ENCODE measurements around the gene DSTN. TPM values are rescaled to one million over a fixed set of nuclear protein-coding genes. Genes with fewer than 3 reads are reported as not detected.

The DSTN gene
- total and polyA plus RNA-seq, 5 donors: 720 to 929 (median 762) TPM

- DNase-seq (no peak), ATAC-seq (no peak)
- H3K9me3 ChIP-seq (ENCODE audit: control insufficient read depth, low read length): no peaks in the 10 kb centered on the region
- no peak overlapping the region for H3K27ac ChIP-seq (ENCODE audit: low read length)
- H3K27me3 ChIP-seq (ENCODE audit: control insufficient read depth, insufficient read depth): no peaks in the 10 kb centered on the region
- no peak overlapping the region for H3K4me3 ChIP-seq (ENCODE audit: low read length)
- H3K4me1 ChIP-seq (ENCODE audit: control insufficient read depth, insufficient read depth, low read length): peaks cover 5% of the 10 kb centered on the region
- intact Hi-C loops (cut with DNase I): no loop called here
- WGBS: 70% methylated on average over 4 of the region's 4 CpGs
Observed at GRCh38 chr20:17601957-17602356, 32.1 kb downstream of the DSTN start.

GRCh38 chr20:17602493-17602892, 32.6 kb downstream of the DSTN start:
- Histone ChIP-seq H3K27ac (ENCODE audit: low read length) (no peak overlapping the region), H3K9me3 (ENCODE audit: control insufficient read depth, low read length) (no peaks in the 10 kb centered on the region), H3K27me3 (ENCODE audit: control insufficient read depth, insufficient read depth) (no peaks in the 10 kb centered on the region), H3K4me1 (ENCODE audit: control insufficient read depth, insufficient read depth, low read length) (peaks cover 5% of the 10 kb centered on the region), H3K4me3 (ENCODE audit: low read length) (no peak overlapping the region)
- DNase-seq (no peak), ATAC-seq (no peak)
- WGBS: 98% methylated on average over 4 of the region's 4 CpGs
- intact Hi-C loops (cut with DNase I): no loop called here

- 73% methylated on average over 5 of the region's 5 CpGs for WGBS
- Histone ChIP-seq H3K27me3 (ENCODE audit: control insufficient read depth, insufficient read depth) (no peaks in the 10 kb centered on the region), H3K4me3 (ENCODE audit: low read length) (no peak overlapping the region), H3K4me1 (ENCODE audit: control insufficient read depth, insufficient read depth, low read length) (no peaks in the 10 kb centered on the region), H3K9me3 (ENCODE audit: control insufficient read depth, low read length) (no peaks in the 10 kb centered on the region), H3K27ac (ENCODE audit: low read length) (no peak overlapping the region)
- intact Hi-C loops (cut with DNase I): no loop called here
- ATAC-seq: no peak
- DNase-seq: no peak
Observed at GRCh38 chr20:17605131-17605660, 35.3 kb downstream of the DSTN start.

GRCh38 chr20:17606001-17606400, 36.1 kb downstream of the DSTN start:
- H3K4me1 ChIP-seq (ENCODE audit: control insufficient read depth, insufficient read depth, low read length): no peaks in the 10 kb centered on the region
- no peak overlapping the region for H3K27ac ChIP-seq (ENCODE audit: low read length)
- no peaks in the 10 kb centered on the region for H3K27me3 ChIP-seq (ENCODE audit: control insufficient read depth, insufficient read depth)
- no peaks in the 10 kb centered on the region for H3K9me3 ChIP-seq (ENCODE audit: control insufficient read depth, low read length)
- no peak for ATAC-seq
- DNase-seq: no peak
- intact Hi-C loops (cut with DNase I): no loop called here
- no peak overlapping the region for H3K4me3 ChIP-seq (ENCODE audit: low read length)
- 76% methylated on average over 2 of the region's 2 CpGs for WGBS

- ATAC-seq: no peak
- H3K27me3 ChIP-seq (ENCODE audit: control insufficient read depth, insufficient read depth): no peaks in the 10 kb centered on the region
- 78% methylated on average over 3 of the region's 3 CpGs for WGBS
- no peaks in the 10 kb centered on the region for H3K9me3 ChIP-seq (ENCODE audit: control insufficient read depth, low read length)
- H3K4me1 ChIP-seq (ENCODE audit: control insufficient read depth, insufficient read depth, low read length): peaks cover 2% of the 10 kb centered on the region
- H3K4me3 ChIP-seq (ENCODE audit: low read length): no peak overlapping the region
- no peak overlapping the region for H3K27ac ChIP-seq (ENCODE audit: low read length)
- intact Hi-C loops (cut with DNase I): no loop called here
- DNase-seq: no peak
Observed at GRCh38 chr20:17608701-17609497, 39.0 kb downstream of the DSTN start.

GRCh38 chr20:17609811-17610377, 40.0 kb downstream of the DSTN start:
- no peaks in the 10 kb centered on the region for H3K9me3 ChIP-seq (ENCODE audit: control insufficient read depth, low read length)
- H3K4me3 ChIP-seq (ENCODE audit: low read length): no peak overlapping the region
- DNase-seq (no peak), ATAC-seq (no peak)
- H3K27me3 ChIP-seq (ENCODE audit: control insufficient read depth, insufficient read depth): no peaks in the 10 kb centered on the region
- WGBS: 76% methylated on average over 8 of the region's 8 CpGs
- intact Hi-C loops (cut with DNase I): loop anchor here in 1 of 4 donors (5.0 kb wide), 1 partner anchor 73 kb away; no protein-coding TSS in a partner anchor
- peaks cover 6% of the 10 kb centered on the region for H3K4me1 ChIP-seq (ENCODE audit: control insufficient read depth, insufficient read depth, low read length)
- no peak overlapping the region for H3K27ac ChIP-seq (ENCODE audit: low read length)

- peak; percentile 0 to 2 for ATAC-seq
- 51% methylated on average over 19 of the region's 19 CpGs for WGBS
- intact Hi-C loops (cut with DNase I): loop anchor here in 1 of 4 donors (5.0 kb wide), 1 partner anchor 73 kb away; no protein-coding TSS in a partner anchor
- Histone ChIP-seq H3K27me3 (ENCODE audit: control insufficient read depth, insufficient read depth) (no peaks in the 10 kb centered on the region), H3K27ac (ENCODE audit: low read length) (no peak overlapping the region), H3K9me3 (ENCODE audit: control insufficient read depth, low read length) (no peaks in the 10 kb centered on the region), H3K4me3 (ENCODE audit: low read length) (no peak overlapping the region), H3K4me1 (ENCODE audit: control insufficient read depth, insufficient read depth, low read length) (peaks cover 8% of the 10 kb centered on the region)
- peak in 2 of 3 donors; percentile 34 to 63 for DNase-seq
Observed at GRCh38 chr20:17610566-17611289, 40.9 kb downstream of the DSTN start.

- intact Hi-C loops (cut with DNase I): loop anchor here in 1 of 4 donors (5.0 kb wide), 1 partner anchor 74 kb away; no protein-coding TSS in a partner anchor
- WGBS: 53% methylated on average over 6 of the region's 6 CpGs
- ATAC-seq: peak; percentile 5 to 19
Observed at GRCh38 chr20:17611290-17611539, 41.3 kb downstream of the DSTN start.

GRCh38 chr20:17611540-17612286, 41.8 kb downstream of the DSTN start:
- Histone ChIP-seq H3K9me3 (ENCODE audit: control insufficient read depth, low read length) (no peaks in the 10 kb centered on the region), H3K4me3 (ENCODE audit: low read length) (no peak overlapping the region), H3K4me1 (ENCODE audit: control insufficient read depth, insufficient read depth, low read length) (peaks cover 8% of the 10 kb centered on the region), H3K27ac (ENCODE audit: low read length) (no peak overlapping the region), H3K27me3 (ENCODE audit: control insufficient read depth, insufficient read depth) (no peaks in the 10 kb centered on the region)
- 74% methylated on average over 26 of the region's 26 CpGs for WGBS
- ATAC-seq (peak; percentile 0 to 1), DNase-seq (peak in 2 of 3 donors; percentile 32 to 64)
- intact Hi-C loops (cut with DNase I): loop anchor here in 1 of 4 donors (5.0 kb wide), 1 partner anchor 74 kb away; no protein-coding TSS in a partner anchor

More at GRCh38 chr20:17611290-17611539, 41.3 kb downstream of the DSTN start:
- Histone ChIP-seq H3K9me3 (ENCODE audit: control insufficient read depth, low read length) (no peaks in the 10 kb centered on the region), H3K4me1 (ENCODE audit: control insufficient read depth, insufficient read depth, low read length) (peaks cover 8% of the 10 kb centered on the region), H3K4me3 (ENCODE audit: low read length) (no peak overlapping the region), H3K27ac (ENCODE audit: low read length) (no peak overlapping the region), H3K27me3 (ENCODE audit: control insufficient read depth, insufficient read depth) (no peaks in the 10 kb centered on the region)
- no peak for DNase-seq

- H3K4me3 ChIP-seq (ENCODE audit: low read length): no peak overlapping the region
- no peaks in the 10 kb centered on the region for H3K27me3 ChIP-seq (ENCODE audit: control insufficient read depth, insufficient read depth)
- DNase-seq (peak in 2 of 3 donors; percentile 46 to 58), ATAC-seq (peak; percentile 6 to 15)
- WGBS: 54% methylated on average over 16 of the region's 16 CpGs
- peaks cover 8% of the 10 kb centered on the region for H3K4me1 ChIP-seq (ENCODE audit: control insufficient read depth, insufficient read depth, low read length)
- no peaks in the 10 kb centered on the region for H3K9me3 ChIP-seq (ENCODE audit: control insufficient read depth, low read length)
- H3K27ac ChIP-seq (ENCODE audit: low read length): peak overlapping the region; percentile 22
- intact Hi-C loops (cut with DNase I): loop anchor here in 1 of 4 donors (5.0 kb wide), 1 partner anchor 75 kb away; no protein-coding TSS in a partner anchor
Observed at GRCh38 chr20:17612287-17612991, 42.6 kb downstream of the DSTN start.

All from right cardiac atrium (tissue), 5 donors.